ENCODE data around the gene FGF3.
"Not testable (repeated sequence)": the region's sequence is repeated elsewhere in the genome, so short reads cannot be mapped to it uniquely, and the experiment has no call there.

FGF3 gene

GRCh38 chr11:69765498-69765995 is 53.7 kb downstream of the FGF3 start:
- no peak for DNase-seq (ENCODE audit: extremely low read depth, low read depth)
- no peak for TF ChIP-seq CTCF (IDR thresholded peaks at IDR 0.05; ENCODE audit: low read depth, low read length)

GRCh38 chr11:69764918-69765317 is 54.3 kb downstream of the FGF3 start:
- DNase-seq (ENCODE audit: extremely low read depth, low read depth) = not testable (repeated sequence)

- no peak for DNase-seq (ENCODE audit: extremely low read depth, low read depth)
- no peak for TF ChIP-seq CTCF (IDR thresholded peaks at IDR 0.05; ENCODE audit: low read depth, low read length)
Measured at GRCh38 chr11:69760319-69760718, 58.9 kb downstream of the FGF3 start.
